RPMI8226 (cell line): ENCODE measurements around the gene ELMO1.
A peak's percentile ranks its signal among the peaks of the same experiment; 100 is the strongest.

ENCODE experiments used
- DNase-seq: peaks from one replicate; pipeline ENCODE4 v3.0.0-alpha.2; 2015

Gene ELMO1

GRCh38 chr7:37209195-37209594 is 239.5 kb downstream of the ELMO1 start:
- no peak for DNase-seq

DNA sequence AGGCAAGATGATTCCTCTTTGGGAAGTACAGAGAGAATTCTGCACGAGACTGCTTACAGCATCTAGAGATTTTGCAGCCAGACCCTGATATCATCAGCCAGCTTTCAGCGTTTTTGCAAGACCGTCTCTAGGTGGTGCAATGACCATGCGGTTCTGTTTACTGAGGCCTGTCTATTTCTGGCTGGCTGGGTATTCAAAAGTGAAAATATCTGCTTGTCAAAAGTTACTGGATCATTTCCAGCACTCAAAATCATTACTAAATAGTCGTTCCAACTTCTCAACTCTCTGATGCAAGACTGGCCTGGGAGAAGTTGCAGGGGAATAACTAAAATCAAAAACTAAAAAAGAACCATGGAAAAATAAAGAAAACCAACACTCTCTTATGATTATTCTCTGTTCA is 240.1 kb downstream of the ELMO1 start:
- DNase-seq: peak; percentile 71

GRCh38 chr7:37206192-37206591 is 242.5 kb downstream of the ELMO1 start:
- DNase-seq: no peak

GRCh38 chr7:37205451-37205850 is 243.2 kb downstream of the ELMO1 start:
- DNase-seq: peak; percentile 65

DNA sequence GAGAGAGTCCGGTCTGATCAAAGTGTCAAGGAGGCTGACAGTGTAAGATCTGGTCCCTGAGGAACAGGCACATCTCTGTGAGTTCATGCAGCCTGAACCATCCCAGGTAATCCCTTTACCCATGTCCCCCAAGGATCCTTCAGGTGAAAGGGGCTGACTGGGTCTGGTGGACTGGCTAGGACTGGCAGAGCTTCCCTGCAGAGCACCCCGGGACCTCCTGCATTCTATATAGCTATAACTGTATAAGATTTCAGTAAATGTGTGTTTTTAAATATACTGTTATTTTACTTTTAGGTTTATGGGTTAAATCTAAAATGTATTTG is 246.8 kb downstream of the ELMO1 start:
- no peak for DNase-seq

GRCh38 chr7:37201003-37201875 is 247.4 kb downstream of the ELMO1 start:
- peak; percentile 87 for DNase-seq

GRCh38 chr7:37198906-37199485 is 249.7 kb downstream of the ELMO1 start:
- peak; percentile 74 for DNase-seq

DNA sequence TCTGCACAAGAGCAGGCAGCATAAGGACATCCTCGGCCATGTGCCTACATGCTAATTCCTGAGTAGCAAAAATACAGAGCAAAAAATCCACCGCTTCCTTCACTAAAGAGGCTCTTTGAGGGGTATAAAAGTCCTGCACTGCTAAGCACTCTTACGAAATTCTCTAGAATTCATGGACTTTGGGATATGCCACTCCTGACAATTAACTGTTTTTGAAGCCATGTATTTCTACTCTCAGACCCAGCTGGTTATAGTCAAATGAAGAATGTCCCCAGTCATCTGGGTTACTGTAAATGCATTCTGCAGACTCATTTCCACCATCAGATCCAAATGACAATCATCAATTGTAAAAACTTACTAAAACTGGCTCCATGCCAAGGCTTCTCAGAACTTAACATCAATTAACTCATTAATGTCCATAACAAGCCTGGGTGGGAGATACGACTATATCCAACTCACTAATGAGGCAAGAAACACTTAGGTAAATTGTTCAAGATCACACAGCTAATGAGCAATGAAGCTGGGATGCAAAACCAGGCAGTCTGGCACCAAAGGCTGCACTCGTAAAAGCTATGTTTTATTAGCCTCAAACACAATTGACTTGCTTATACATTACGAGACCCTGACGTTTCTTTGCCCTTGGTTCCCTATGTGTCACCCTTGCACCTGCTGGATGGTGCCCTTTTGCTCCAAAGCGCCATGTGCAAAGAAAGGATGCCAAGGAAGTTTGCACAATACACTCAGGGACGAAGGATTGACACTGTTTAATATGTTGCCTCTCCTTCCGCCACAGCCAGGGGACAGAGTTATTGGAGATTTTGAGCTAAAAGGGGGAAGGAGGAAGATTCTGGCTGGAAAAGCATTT is 250.4 kb downstream of the ELMO1 start:
- DNase-seq: no peak

- no peak for DNase-seq
These were observed 251.6 kb downstream of the ELMO1 start for GRCh38 chr7:37197108-37197507.

DNA sequence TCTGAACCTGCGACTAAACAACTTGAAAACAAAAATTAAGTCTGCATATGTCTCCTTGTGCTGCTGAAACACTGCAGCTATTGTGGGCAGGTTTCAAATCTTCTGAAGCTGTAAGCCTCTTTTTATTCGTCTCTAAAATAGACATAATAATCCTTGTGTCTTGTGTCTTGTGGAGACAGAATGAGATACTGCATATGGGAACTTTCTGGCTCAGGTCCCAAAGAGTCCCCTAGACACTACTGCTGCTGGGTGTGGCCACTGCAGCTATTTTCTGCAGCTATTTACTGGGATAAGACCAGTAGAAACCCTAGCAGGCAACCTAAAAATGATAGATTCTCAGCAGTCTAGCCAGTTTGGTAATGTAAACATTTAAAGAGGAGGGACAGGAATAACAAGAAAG is 252.0 kb downstream of the ELMO1 start:
- DNase-seq: no peak

DNA sequence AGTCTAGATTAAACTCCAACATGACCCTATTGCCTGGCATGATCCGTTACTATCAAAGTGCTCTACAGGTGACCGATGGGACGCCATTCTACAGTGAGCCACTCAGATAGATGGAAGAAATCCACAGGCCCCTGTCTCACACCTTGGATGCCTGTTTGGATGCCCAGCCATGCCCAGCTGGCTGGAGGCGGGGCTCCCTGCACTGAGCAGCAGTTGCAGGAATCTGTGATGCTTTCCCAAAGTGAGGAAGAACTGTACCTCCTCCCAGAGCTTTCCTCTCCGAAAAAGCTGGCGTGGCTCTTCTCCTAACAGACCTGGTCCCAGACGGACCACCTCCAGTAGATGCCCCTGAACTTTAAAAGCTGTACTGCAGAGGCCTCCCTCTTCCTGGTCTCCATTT is 253.3 kb downstream of the ELMO1 start:
- no peak for DNase-seq

GRCh38 chr7:37194943-37195342 is 253.7 kb downstream of the ELMO1 start:
- no peak for DNase-seq

DNA sequence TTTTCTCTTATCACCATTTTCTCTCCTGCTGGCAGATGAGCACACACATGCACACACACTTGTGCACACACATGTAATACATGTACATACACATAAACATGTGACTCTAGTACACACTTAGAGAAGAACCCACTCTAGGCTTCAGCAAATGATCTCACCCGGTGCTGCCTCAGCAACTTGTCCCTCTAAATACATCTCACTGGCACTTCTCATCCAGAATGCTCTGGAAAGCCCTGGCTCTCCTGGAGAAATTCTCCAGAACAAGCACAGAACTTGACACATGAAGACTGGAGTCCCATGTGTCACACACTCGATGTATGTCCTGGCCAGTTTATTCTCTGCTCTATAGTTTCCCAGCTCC is 254.9 kb downstream of the ELMO1 start:
- DNase-seq: no peak

GRCh38 chr7:37193087-37193774 is 255.4 kb downstream of the ELMO1 start:
- DNase-seq: no peak

DNA sequence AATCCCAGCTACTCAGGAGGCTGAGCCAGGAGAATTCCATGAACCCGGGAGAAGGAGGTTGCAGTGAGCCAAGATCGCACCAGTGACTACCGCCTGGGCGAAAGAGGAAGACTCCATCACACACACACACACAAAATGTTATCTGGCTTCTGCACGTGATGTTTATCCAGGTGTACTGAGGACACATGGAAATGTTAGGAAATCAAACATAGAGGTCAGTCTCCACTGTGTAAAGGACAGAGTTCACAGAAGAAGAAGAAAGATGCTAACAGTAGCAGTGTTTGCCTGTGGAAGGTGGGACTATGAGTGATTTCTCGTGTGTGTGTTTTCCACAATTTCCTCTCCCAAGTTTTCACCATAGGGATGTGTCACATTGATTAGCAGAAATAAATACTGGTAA is 256.9 kb downstream of the ELMO1 start:
- no peak for DNase-seq

DNA sequence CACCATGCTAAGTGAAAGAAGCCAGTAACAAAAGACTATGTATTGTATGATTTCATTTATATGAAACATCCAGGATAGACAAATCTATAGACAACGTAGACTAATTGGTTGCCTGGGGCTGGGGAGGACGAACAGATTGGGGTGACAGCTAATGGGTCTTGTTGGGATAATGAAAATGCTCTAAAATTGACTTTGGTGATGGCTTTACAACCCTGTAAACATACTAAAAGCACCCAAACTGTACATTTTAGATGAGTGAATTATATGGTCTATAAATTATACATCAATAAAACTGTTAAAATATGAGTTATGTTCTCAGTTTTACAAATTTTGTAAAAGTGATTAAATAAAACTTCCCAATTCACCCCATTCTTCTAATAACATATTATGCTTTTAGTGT is 261.5 kb downstream of the ELMO1 start:
- no peak for DNase-seq

GRCh38 chr7:37186753-37187152 is 261.9 kb downstream of the ELMO1 start:
- DNase-seq: no peak

GRCh38 chr7:37181550-37181932 is 267.1 kb downstream of the ELMO1 start:
- no peak for DNase-seq

GRCh38 chr7:37180828-37181549 is 267.7 kb downstream of the ELMO1 start:
- DNase-seq: no peak

DNA sequence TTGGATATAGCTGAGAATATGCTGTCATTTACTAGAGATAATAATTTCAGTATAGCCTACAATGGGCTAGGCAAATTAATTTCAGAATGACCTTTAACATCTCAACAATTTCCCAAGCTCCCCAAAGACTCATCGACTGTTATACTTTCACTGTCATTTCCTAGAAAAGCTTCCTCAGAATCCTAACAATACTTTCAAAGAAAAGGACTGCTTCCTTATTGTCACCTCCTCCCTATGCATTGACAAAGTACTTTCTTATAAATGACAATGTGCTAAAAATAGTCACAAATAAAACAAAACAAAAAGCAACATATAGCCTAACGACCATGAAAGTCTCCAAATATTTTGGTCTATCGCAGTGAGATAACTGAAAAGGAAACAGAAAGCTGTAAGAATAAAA is 272.6 kb downstream of the ELMO1 start:
- DNase-seq: no peak

DNA sequence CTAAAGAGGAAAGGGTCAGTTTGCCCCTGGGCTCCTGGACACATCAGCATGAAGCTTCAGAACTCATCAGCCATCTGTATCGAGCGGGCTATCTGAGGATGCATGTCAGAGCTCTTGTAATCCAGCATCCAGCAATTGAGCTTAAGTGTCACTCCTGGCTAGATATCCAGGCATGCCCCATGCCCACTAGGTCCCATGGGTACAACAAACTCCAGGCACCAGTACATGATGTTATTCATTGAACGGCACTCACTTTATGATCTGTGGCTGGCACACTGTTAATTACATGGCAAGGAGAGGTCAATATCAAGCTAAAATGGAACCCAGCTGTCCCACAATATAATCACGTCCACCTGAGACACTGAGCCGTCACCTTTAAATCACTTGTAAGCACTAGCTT is 274.2 kb downstream of the ELMO1 start:
- no peak for DNase-seq

- DNase-seq: no peak
These were observed 275.0 kb downstream of the ELMO1 start for GRCh38 chr7:37173670-37174069.

DNA sequence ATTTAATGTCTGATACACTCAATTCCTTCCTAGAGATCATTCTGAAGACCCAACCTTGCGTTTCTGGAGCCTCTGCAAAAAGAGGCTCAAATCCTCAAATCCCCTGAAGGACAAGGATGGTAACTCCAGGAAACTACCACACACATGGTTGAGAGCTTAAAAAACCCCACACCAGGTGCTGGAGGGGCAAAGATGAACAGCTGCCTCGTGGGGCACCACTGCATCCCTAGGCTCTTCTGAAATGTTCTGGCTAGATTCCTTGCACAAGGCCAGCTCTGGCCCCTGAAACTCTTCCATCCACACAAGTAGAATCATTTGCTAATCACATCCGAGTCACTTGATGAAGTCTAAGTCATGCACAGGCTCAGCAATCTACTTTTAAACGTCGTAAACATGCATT is 286.6 kb downstream of the ELMO1 start:
- DNase-seq: no peak
